ENCODE results near the gene BTN2A1. TPM values are rescaled to one million over a fixed set of nuclear protein-coding genes. Genes with fewer than 3 reads are reported as not detected.

The BTN2A1 gene
- total and polyA plus RNA-seq, 2 of the 13 experiments (the other 11 are each of a cell fraction or from before 2014, with no cell fraction given): 16.4 to 30.4 TPM

DNA sequence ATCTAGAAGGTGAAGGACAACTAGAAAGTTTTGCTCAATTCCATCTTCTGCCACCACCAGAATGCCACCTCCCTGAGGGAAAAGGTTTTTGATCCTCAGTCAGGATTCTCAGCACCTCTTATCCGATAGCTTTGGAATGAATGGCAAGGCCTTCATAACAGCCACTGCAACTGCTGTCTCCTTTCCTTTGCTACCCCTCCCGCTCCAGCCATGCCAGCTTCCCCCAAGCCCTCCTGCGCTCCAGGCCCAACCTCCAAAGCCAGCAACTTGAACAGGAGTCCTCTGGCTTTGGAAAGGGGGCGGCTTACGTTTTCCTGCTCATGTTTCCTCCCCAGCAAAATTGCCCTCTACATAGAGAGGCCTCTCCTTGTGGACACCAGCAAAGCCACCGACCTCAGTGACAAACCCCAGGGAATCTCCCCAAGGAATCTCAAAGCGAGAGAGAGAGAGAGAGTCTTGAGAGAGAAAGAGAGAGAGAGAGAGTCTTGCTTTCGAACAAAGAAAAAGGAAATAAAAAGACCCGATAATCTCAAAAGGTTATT, 420 bp upstream of the BTN2A1 start:
- Histone ChIP-seq H4K20me1 (ENCODE audit: insufficient read depth, low read length) (no peaks in the 10 kb centered on the region), H3K4me2 (ENCODE audit: low read depth, low read length) (peak overlapping the region; percentile 81), H3K9me3 (ENCODE audit: low read length) (no peaks in the 10 kb centered on the region), H3K36me3 (replicated peaks in 1 of 2; ENCODE audit: control insufficient read depth in 1 of 2, insufficient read depth in 2 of 2, low read length in 2 of 2) (peaks cover 5 to 14% of the 10 kb centered on the region in 2 experiments; a peak in 4 of 5 replicates), H3K27ac (ENCODE audit: extremely low read length, insufficient read depth, low read length) (peak overlapping the region; percentile 69), H3K4me3 (replicated peaks in 1 of 3; ENCODE audit: insufficient read depth in 1 of 3, low read depth in 2 of 3, low read length in 3 of 3) (peak overlapping the region; percentile 87 to 93 (median 88)), H3K9ac (ENCODE audit: insufficient read depth, low read depth, low read length) (peak overlapping the region; percentile 89), H3K27me3 (ENCODE audit: control insufficient read depth in 1 of 2, insufficient read depth in 2 of 2, low read length in 2 of 2) (no peaks in the 10 kb centered on the region; a peak in 1 of 5 replicates), H3K4me1 (ENCODE audit: insufficient read depth, low read length) (peaks cover 37% of the 10 kb centered on the region), H3K79me2 (ENCODE audit: insufficient read depth, low read length) (peaks cover 20% of the 10 kb centered on the region), H2AFZ (ENCODE audit: low read length) (peak overlapping the region; percentile 95)
- intact Hi-C loops (cut with micrococcal nuclease; ENCODE audit: unreplicated experiment): loop anchor here (1.0 to 5.0 kb wide), 3 partner anchors 18 to 65 kb away; partner anchors contain the start of gene BTN3A1
- CTCF ChIA-PET (ENCODE audit: low intra/inter-chr PET ratio, low total read pairs): no interaction called here
- ATAC-seq: peak; percentile 70
- no TSS peak for BruUV-seq (replicated peaks)
- FAIRE-seq: no peak
- DNase-seq (ENCODE audit: low spot score): no peak
- in situ Hi-C loops (cut with HindIII; ENCODE audit: extremely low pct_ligation_motif_present, low pct_unique_long_range_greater_than_20kb): no loop called here
- POLR2A ChIA-PET: interaction anchor here (1.6 kb wide), 1 partner anchor 17 kb away, joined by 5 read pairs; no protein-coding TSS in a partner anchor
- 18% methylated on average over 9 of the region's 9 CpGs for WGBS (ENCODE audit: low lambda C conversion rate)
- no peak for TF ChIP-seq TCF7 (IDR thresholded peaks at IDR 0.05; ENCODE audit: low read depth)
- peak; percentile 52; the same call in 1 of the 2 replicates for TF ChIP-seq ZBTB46 (CRISPR knock-in tag; IDR thresholded peaks at IDR 0.05; ENCODE audit: borderline replicate concordance)
- TF ChIP-seq SNAPC2 (CRISPR knock-in tag; IDR thresholded peaks at IDR 0.05): 0 out of 2 replicates have a peak, but pooled peaks have one; percentile 24
- 0 out of 2 replicates have a peak, but pooled peaks have one; percentile 13 for TF ChIP-seq POGK (CRISPR knock-in tag; conservative IDR thresholded peaks at IDR 0.05)
- 0 out of 2 replicates have a peak, but pooled peaks have one; percentile 77 for TF ChIP-seq ZNF850 (CRISPR knock-in tag; conservative IDR thresholded peaks at IDR 0.05)
- TF ChIP-seq ARNT2 (CRISPR knock-in tag; IDR thresholded peaks at IDR 0.05; ENCODE audit: low read depth): peak; percentile 4; the same call in 1 of the 2 replicates
- TF ChIP-seq, protein P1, sequence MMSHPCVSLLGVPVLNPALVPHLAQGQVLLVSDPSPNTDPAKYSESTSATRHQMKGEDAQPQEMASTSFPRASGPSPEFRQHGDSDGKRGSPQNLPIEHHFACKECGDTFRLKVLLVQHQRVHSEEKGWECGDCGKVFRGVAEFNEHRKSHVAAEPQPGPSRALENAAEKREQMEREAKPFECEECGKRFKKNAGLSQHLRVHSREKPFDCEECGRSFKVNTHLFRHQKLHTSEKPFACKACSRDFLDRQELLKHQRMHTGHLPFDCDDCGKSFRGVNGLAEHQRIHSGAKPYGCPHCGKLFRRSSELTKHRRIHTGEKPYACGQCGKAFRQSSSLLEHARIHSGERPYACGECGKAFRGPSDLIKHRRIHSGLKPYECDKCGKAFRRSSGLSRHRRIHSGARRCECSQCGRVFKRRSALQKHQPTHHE (CRISPR knock-in tag; IDR thresholded peaks at IDR 0.05; ENCODE audit: borderline replicate concordance): peak; percentile 30; the same call in 1 of the 2 replicates
- TF ChIP-seq IRX3 (CRISPR knock-in tag; IDR thresholded peaks at IDR 0.05; ENCODE audit: borderline replicate concordance, low read depth): 0 out of 2 replicates have a peak, but pooled peaks have one; percentile 4
- TF ChIP-seq MXD3 (CRISPR knock-in tag; IDR thresholded peaks at IDR 0.05): no peak
- no peak for TF ChIP-seq HIVEP1 (CRISPR knock-in tag; IDR thresholded peaks at IDR 0.05)
- TF ChIP-seq ADNP (CRISPR knock-in tag; IDR thresholded peaks at IDR 0.05): no peak
- 0 out of 2 replicates have a peak, but pooled peaks have one; percentile 22 for TF ChIP-seq NFKBIZ (CRISPR knock-in tag; IDR thresholded peaks at IDR 0.05)
- TF ChIP-seq ZNF703 (CRISPR knock-in tag; IDR thresholded peaks at IDR 0.05; ENCODE audit: borderline replicate concordance): no peak
- peak; percentile 32; the same call in 1 of the 2 replicates for TF ChIP-seq ZNF292 (CRISPR knock-in tag; IDR thresholded peaks at IDR 0.05; ENCODE audit: borderline replicate concordance, low read depth)
- TF ChIP-seq ZNF296 (CRISPR knock-in tag; conservative IDR thresholded peaks at IDR 0.05): no peak
- TF ChIP-seq KMT2A (CRISPR knock-in tag; IDR thresholded peaks at IDR 0.05): no peak; the same call in 1 of the 2 replicates
- no peak for TF ChIP-seq ATF1 (CRISPR knock-in tag; IDR thresholded peaks at IDR 0.05)
